Colonic mucosa (tissue), 4 donors: ENCODE data around the gene MORC3. TPM values are rescaled to one million over a fixed set of nuclear protein-coding genes. Genes with fewer than 3 reads are reported as not detected.
"Not testable (repeated sequence)": the region's sequence is repeated elsewhere in the genome, so short reads cannot be mapped to it uniquely, and the experiment has no call there.

ENCODE experiments used
- DNase-seq: peaks from one replicate; pipeline ENCODE4 v3.0.0-alpha.2; 2020
- H3K27ac ChIP-seq: fragments of 200-600 bp; one replicate; pipeline ENCODE4 v1.8.0; 2021
- H3K27me3 ChIP-seq: fragments of 200-600 bp; one replicate; pipeline ENCODE4 v1.8.0; 2021
- H3K36me3 ChIP-seq: fragments of 200-600 bp; one replicate; pipeline ENCODE4 v1.8.0; 2021
- H3K4me1 ChIP-seq: fragments of 200-600 bp; one replicate; pipeline ENCODE4 v1.8.0; 2021; ENCODE audit warnings: mild to moderate bottlenecking
- H3K4me3 ChIP-seq: fragments of 200-600 bp; one replicate; pipeline ENCODE4 v1.8.0; 2021
- H3K9ac ChIP-seq, 2 donors: one replicate each; pipeline ENCODE4 v1.7.0; 2013; ENCODE audit warnings: control low read depth in 2 of 2, low read depth in 2 of 2, low read length in 2 of 2
- H3K9me3 ChIP-seq: fragments of 200-600 bp; one replicate; pipeline ENCODE4 v1.8.0; 2021
- CTCF ChIP-seq: fragments of 200-600 bp; IDR thresholded peaks from one replicate; pipeline ENCODE4 v1.8.0; 2022; ENCODE audit warnings: antibody characterized with exemption, mild to moderate bottlenecking
- intact Hi-C: fragments of 100-400 bp; cut with DNase I; formaldehyde crosslinking; loops from one replicate; pipeline ENCODE4 v1.14.1; 2022
- total RNA-seq, 2 donors: library from RNA; stranded (reverse); fragmentation: NEBNext Ultra II Directional in 1 of 2; extraction: Animal tissue kit (Norgen Biotek cat#: 25700) in 1 of 2; gene quantifications; one replicate each; pipeline ENCODE4 v1.2.1, GENCODE V29; 2021
- donor health status: healthy.
- donor health status: DM: no; HTN: no; CAD: no.
- donor health status: DM: no; HTN: no; CAD: no.

Gene MORC3
- total RNA-seq, 2 donors from 2014 or later, result 18.5 to 28.9 TPM

DNA sequence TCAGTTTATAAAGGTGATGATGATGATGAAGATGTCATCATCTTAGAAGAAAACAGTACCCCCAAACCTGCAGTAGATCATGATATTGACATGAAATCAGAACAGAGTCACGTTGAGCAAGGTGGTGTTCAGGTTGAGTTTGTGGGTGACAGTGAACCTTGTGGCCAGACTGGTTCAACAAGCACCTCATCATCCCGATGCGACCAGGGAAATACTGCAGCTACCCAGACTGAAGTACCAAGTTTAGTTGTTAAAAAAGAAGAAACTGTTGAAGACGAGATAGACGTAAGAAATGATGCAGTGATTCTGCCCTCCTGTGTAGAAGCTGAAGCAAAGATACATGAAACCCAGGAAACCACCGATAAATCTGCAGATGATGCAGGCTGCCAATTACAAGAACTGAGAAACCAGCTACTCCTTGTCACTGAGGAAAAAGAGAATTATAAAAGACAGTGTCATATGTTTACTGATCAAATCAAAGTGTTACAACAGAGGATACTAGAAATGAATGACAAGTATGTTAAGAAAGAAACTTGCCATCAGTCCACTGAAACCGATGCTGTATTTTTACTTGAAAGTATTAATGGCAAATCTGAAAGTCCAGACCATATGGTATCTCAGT, 49.2 kb downstream of the MORC3 start:
- peaks cover 23% of the 10 kb centered on the region for H3K36me3 ChIP-seq
- no peak for TF ChIP-seq CTCF
- no peak for DNase-seq
- H3K4me3 ChIP-seq, result no peak overlapping the region
- no peak overlapping the region for H3K27ac ChIP-seq
- H3K27me3 ChIP-seq, result no peaks in the 10 kb centered on the region
- no peaks in the 10 kb centered on the region for H3K4me1 ChIP-seq
- intact Hi-C loops, result no loop called here
- no peaks in the 10 kb centered on the region for H3K9me3 ChIP-seq
- no peak overlapping the region for H3K9ac ChIP-seq

GRCh38 chr21:36375994-36376393, 56.0 kb downstream of the MORC3 start:
- no peak for DNase-seq
- H3K27me3 ChIP-seq, result no peaks in the 10 kb centered on the region
- peaks cover 13% of the 10 kb centered on the region for H3K36me3 ChIP-seq
- no peak for TF ChIP-seq CTCF
- H3K9me3 ChIP-seq, result no peaks in the 10 kb centered on the region
- H3K4me1 ChIP-seq, result peaks cover 3% of the 10 kb centered on the region
- H3K4me3 ChIP-seq, result no peak overlapping the region
- intact Hi-C loops, result no loop called here
- no peak overlapping the region for H3K9ac ChIP-seq
- H3K27ac ChIP-seq, result no peak overlapping the region

- Histone ChIP-seq H3K4me3 (no peak overlapping the region), H3K9me3 (no peaks in the 10 kb centered on the region), H3K9ac (no peak overlapping the region), H3K27ac (no peak overlapping the region), H3K27me3 (no peaks in the 10 kb centered on the region), H3K4me1 (peaks cover 3% of the 10 kb centered on the region), H3K36me3 (peaks cover 8% of the 10 kb centered on the region)
- no peak for DNase-seq
- no peak for TF ChIP-seq CTCF
- intact Hi-C loops, result no loop called here
These were observed 57.4 kb downstream of the MORC3 start for GRCh38 chr21:36377391-36377842.

GRCh38 chr21:36379251-36379650, 59.3 kb downstream of the MORC3 start:
- no peak overlapping the region for H3K9ac ChIP-seq

DNA sequence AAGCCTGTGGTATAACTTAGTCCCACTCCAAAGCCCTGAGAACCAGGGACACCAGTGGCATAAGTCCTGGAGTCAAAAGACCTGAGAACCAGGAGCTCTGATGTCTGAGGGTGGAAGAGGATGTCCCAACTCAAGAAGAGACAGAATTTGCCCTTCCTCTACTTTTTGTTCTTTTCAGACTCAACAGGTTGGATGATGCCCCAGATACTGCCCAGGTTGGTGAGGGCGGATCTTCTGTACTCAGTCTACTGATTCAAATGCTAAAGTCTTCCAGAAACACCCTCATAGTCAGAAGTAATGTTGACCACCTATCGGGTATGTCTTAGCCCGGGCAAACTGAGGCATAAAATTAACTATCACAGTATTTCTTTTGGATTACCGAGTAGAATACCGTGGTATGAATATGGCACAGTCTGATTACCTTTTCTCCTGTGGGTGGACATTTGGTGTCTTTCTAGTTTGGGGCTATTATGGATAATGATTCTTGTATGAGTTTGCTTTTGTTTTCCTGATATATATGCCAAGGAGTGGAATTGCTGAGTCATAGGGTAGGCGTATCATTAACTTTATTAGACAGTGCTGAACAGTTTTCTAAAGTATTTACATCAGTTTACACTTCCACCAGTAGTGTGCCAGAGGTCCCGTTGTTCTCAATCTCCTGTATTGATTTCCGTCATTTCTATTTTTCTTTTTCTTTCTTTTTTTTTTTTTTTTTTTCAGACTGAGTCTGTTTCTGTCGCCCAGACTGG, 62.0 kb downstream of the MORC3 start:
- Histone ChIP-seq H3K27me3 (no peaks in the 10 kb centered on the region), H3K9me3 (no peaks in the 10 kb centered on the region), H3K36me3 (no peaks in the 10 kb centered on the region), H3K4me1 (peaks cover 5% of the 10 kb centered on the region), H3K9ac (no peak overlapping the region), H3K27ac (no peak overlapping the region), H3K4me3 (no peak overlapping the region)
- intact Hi-C loops, result no loop called here
- DNase-seq, result no peak
- no peak for TF ChIP-seq CTCF

More at GRCh38 chr21:36379251-36379650, 59.3 kb downstream of the MORC3 start:
- intact Hi-C loops, result no loop called here
- no peak for TF ChIP-seq CTCF
- H3K4me3 ChIP-seq, result no peak overlapping the region
- no peaks in the 10 kb centered on the region for H3K27me3 ChIP-seq
- H3K4me1 ChIP-seq, result peaks cover 3% of the 10 kb centered on the region
- H3K36me3 ChIP-seq, result no peaks in the 10 kb centered on the region
- no peak for DNase-seq
- H3K27ac ChIP-seq, result no peak overlapping the region
- H3K9me3 ChIP-seq, result no peaks in the 10 kb centered on the region

- intact Hi-C loops, H3K4me3 ChIP-seq, H3K9ac ChIP-seq, H3K27ac ChIP-seq, H3K9me3 ChIP-seq, H3K4me1 ChIP-seq, H3K27me3 ChIP-seq, H3K36me3 ChIP-seq, DNase-seq: not testable (repeated sequence)
These were observed 62.7 kb downstream of the MORC3 start for GRCh38 chr21:36382722-36383121.
